ENCODE data around the gene NBEA.

Gene NBEA

DNA sequence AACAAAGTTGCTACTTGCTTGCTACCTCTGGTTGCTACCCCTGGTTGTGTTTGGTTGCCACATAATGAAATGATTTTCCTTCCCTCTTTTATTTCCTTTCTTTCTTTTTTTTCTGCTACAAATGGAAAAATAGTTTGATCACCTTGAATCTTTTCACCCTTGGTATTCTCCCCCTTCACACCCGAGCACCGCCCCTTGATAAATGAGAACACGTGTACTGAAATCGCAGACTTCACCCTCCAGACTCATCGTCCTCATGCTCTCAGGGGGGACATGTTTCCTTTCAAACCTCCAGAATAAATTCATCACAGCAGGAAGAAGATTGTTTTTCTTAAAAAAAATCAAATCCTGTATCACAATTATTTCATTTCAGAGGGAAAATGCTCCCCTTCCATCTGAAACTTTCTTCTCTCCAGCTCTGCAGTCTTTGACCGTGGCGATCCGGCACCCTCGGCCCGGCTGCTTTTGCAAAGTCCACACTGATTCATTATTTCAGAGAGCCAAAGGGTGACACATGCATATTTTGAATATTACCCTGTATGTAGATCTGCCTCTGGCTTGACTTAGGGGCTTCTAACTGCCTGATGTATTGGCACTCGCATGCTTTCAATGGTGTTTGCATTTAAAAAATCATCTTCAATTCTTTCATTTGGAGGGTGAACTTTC, 757.0 kb downstream of the NBEA start:
- DNase-seq (ENCODE audit: low read depth) = peak; percentile 81
- Histone ChIP-seq H3K4me3 (ENCODE audit: low read length) (peak overlapping the region; percentile 69), H3K4me1 (ENCODE audit: control insufficient read depth, insufficient read depth, low read length) (peaks cover 21% of the 10 kb centered on the region), H3K36me3 (ENCODE audit: control insufficient read depth, insufficient read depth, low read length, severe bottlenecking) (no peaks in the 10 kb centered on the region), H3K9ac (ENCODE audit: low read length) (peak overlapping the region; percentile 50), H3K27me3 (replicated peaks; ENCODE audit: control insufficient read depth, insufficient read depth, low read length) (no peaks in the 10 kb centered on the region), H3K9me3 (ENCODE audit: control insufficient read depth, low read length) (peaks cover 8% of the 10 kb centered on the region)

DNA sequence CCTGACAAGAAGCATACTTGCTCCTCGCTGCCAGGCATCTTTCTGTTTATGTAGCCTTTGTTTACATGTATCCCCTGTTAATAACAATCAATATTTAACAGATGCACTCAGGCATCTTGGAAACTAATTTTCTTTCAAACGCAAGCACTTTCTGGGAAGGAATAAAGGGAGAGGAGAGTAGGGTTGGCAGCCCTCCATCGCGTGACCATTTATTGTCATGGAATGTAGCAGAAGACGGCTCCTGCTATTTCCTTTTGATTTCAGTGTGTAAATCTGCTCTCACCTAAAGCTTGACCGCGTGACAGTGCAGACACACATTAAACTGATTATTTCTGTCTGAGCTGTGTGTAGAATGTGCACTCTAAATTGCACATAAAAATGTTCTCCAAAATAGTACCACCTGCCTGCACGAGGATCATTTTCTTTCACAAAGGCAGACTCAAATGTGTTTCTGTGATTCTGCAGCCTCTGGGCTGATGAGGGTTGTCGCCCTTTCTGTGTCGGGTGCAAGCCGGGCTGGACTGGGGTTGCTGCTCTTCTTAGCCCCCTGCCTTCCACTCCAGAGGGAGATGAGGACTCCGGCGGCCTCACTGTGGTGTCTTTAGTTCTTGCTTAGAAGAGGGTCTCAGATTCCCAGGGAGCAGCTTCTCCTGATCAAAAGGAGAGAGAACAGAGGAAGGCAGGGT, 757.9 kb downstream of the NBEA start:
- Histone ChIP-seq H3K27me3 (replicated peaks; ENCODE audit: control insufficient read depth, insufficient read depth, low read length) (no peaks in the 10 kb centered on the region), H3K9ac (ENCODE audit: low read length) (peak overlapping the region; percentile 50), H3K9me3 (ENCODE audit: control insufficient read depth, low read length) (peaks cover 8% of the 10 kb centered on the region), H3K4me1 (ENCODE audit: control insufficient read depth, insufficient read depth, low read length) (peaks cover 21% of the 10 kb centered on the region), H3K4me3 (ENCODE audit: low read length) (peak overlapping the region; percentile 69), H3K36me3 (ENCODE audit: control insufficient read depth, insufficient read depth, low read length, severe bottlenecking) (no peaks in the 10 kb centered on the region)
- DNase-seq (ENCODE audit: low read depth) = peak; percentile 79

DNA sequence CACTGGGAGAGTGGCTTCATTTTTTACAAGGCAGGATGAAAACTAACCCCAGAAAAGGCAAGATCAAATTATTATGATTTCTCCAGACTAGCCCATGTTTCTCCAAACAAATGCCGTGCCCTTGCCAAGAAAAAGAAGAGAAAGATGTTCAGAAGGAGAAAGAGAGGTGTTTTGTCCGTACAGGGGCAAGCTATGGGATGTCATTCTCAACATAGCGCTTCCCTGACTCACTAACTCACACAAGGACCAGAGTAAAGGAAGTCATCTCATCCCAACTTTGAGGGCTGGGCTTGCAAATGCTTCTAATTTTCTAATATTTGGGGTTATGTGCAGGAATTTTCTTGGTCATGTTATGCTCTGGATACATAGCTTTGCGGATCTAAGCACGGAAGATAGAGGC, 758.6 kb downstream of the NBEA start:
- Histone ChIP-seq H3K36me3 (ENCODE audit: control insufficient read depth, insufficient read depth, low read length, severe bottlenecking) (no peaks in the 10 kb centered on the region), H3K9me3 (ENCODE audit: control insufficient read depth, low read length) (peaks cover 8% of the 10 kb centered on the region), H3K27me3 (replicated peaks; ENCODE audit: control insufficient read depth, insufficient read depth, low read length) (no peaks in the 10 kb centered on the region), H3K9ac (ENCODE audit: low read length) (no peak overlapping the region), H3K4me3 (ENCODE audit: low read length) (no peak overlapping the region), H3K4me1 (ENCODE audit: control insufficient read depth, insufficient read depth, low read length) (peaks cover 21% of the 10 kb centered on the region)
- DNase-seq (ENCODE audit: low read depth) = peak; percentile 64

GRCh38 chr13:35702316-35702715, 760.2 kb downstream of the NBEA start:
- no peaks in the 10 kb centered on the region for H3K36me3 ChIP-seq (ENCODE audit: control insufficient read depth, insufficient read depth, low read length, severe bottlenecking)
- peaks cover 8% of the 10 kb centered on the region for H3K9me3 ChIP-seq (ENCODE audit: control insufficient read depth, low read length)
- H3K4me3 ChIP-seq (ENCODE audit: low read length) = no peak overlapping the region
- H3K4me1 ChIP-seq (ENCODE audit: control insufficient read depth, insufficient read depth, low read length) = peaks cover 20% of the 10 kb centered on the region
- no peak for DNase-seq (ENCODE audit: low read depth)
- no peaks in the 10 kb centered on the region for H3K27me3 ChIP-seq (replicated peaks; ENCODE audit: control insufficient read depth, insufficient read depth, low read length)
- no peak overlapping the region for H3K9ac ChIP-seq (ENCODE audit: low read length)

DNA sequence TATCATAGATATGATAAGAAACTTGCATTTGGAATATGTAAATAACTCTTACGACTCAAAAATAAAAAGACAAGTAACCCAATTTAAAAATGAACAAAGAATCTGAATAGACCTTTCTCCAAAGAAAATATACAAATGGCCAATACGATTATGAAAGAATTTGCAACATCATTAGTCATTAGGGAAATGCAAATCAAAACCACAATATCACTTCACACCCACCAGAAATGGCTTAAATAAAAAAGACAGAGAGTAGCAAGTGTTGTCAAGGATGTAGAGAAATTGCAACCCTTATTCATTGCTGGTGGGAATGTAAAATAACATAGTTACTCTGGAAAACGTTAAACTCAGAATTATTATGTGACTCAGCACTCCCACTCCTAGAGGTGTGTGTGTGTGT, 761.0 kb downstream of the NBEA start:
- Histone ChIP-seq H3K27me3 (replicated peaks; ENCODE audit: control insufficient read depth, insufficient read depth, low read length) (no peaks in the 10 kb centered on the region), H3K4me3 (ENCODE audit: low read length) (no peak overlapping the region), H3K9me3 (ENCODE audit: control insufficient read depth, low read length) (peaks cover 8% of the 10 kb centered on the region), H3K9ac (ENCODE audit: low read length) (no peak overlapping the region), H3K4me1 (ENCODE audit: control insufficient read depth, insufficient read depth, low read length) (peaks cover 15% of the 10 kb centered on the region), H3K36me3 (ENCODE audit: control insufficient read depth, insufficient read depth, low read length, severe bottlenecking) (no peaks in the 10 kb centered on the region)
- no peak for DNase-seq (ENCODE audit: low read depth)

- H3K4me1 ChIP-seq (ENCODE audit: control insufficient read depth, insufficient read depth, low read length) = peaks cover 10% of the 10 kb centered on the region
- no peak overlapping the region for H3K4me3 ChIP-seq (ENCODE audit: low read length)
- H3K9ac ChIP-seq (ENCODE audit: low read length) = no peak overlapping the region
- no peaks in the 10 kb centered on the region for H3K36me3 ChIP-seq (ENCODE audit: control insufficient read depth, insufficient read depth, low read length, severe bottlenecking)
- peaks cover 8% of the 10 kb centered on the region for H3K9me3 ChIP-seq (ENCODE audit: control insufficient read depth, low read length)
- no peaks in the 10 kb centered on the region for H3K27me3 ChIP-seq (replicated peaks; ENCODE audit: control insufficient read depth, insufficient read depth, low read length)
- no peak for DNase-seq (ENCODE audit: low read depth)
These were observed 762.3 kb downstream of the NBEA start for GRCh38 chr13:35704331-35704730.

DNA sequence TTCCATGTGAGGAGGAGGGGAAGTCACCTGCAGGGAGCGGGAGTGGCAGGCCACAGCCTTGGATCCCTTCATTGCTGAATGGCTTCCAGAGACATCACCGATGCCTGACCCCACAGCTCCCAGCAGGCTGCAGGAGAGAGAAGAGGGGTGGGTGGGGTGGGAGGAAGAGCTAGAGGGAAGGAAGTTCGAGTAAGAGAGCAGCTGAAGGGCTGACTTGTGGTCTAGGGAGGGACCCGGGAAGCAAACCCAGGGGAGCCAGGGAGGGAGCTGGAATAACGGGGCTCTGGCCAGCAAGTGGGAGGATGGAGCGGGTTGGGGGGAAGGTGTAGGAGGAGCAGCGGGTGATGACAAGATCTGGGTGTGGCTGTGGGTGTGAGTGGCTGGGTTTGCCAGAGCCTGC, 764.2 kb downstream of the NBEA start:
- Histone ChIP-seq H3K4me1 (ENCODE audit: control insufficient read depth, insufficient read depth, low read length) (no peaks in the 10 kb centered on the region), H3K27me3 (replicated peaks; ENCODE audit: control insufficient read depth, insufficient read depth, low read length) (no peaks in the 10 kb centered on the region), H3K36me3 (ENCODE audit: control insufficient read depth, insufficient read depth, low read length, severe bottlenecking) (no peaks in the 10 kb centered on the region), H3K9ac (ENCODE audit: low read length) (no peak overlapping the region), H3K9me3 (ENCODE audit: control insufficient read depth, low read length) (peaks cover 8% of the 10 kb centered on the region), H3K4me3 (ENCODE audit: low read length) (no peak overlapping the region)
- no peak for DNase-seq (ENCODE audit: low read depth)

DNA sequence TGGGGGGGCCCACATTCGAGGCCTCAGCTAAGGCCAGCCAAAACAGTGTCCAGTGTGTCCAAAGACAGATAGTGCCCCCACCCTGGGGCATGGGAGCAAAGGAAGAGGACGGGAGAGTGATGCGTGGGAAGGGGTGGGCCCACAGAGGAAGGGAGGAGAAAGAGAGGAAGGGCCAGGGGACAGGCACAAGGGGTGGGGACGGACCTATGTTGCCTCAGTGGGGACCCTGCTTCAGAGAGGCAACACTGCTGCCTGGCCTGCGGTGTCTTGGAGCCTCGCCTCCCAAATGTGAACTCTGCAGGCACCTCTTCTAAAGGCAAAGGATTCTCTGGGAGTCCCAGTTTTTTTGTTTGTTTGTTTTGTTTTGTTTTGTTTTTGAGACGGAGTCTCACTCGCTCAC, 764.7 kb downstream of the NBEA start:
- DNase-seq (ENCODE audit: low read depth) = no peak
- H3K27me3 ChIP-seq (replicated peaks; ENCODE audit: control insufficient read depth, insufficient read depth, low read length) = no peaks in the 10 kb centered on the region
- H3K4me1 ChIP-seq (ENCODE audit: control insufficient read depth, insufficient read depth, low read length) = no peaks in the 10 kb centered on the region
- no peaks in the 10 kb centered on the region for H3K36me3 ChIP-seq (ENCODE audit: control insufficient read depth, insufficient read depth, low read length, severe bottlenecking)
- H3K9me3 ChIP-seq (ENCODE audit: control insufficient read depth, low read length) = peaks cover 8% of the 10 kb centered on the region
- no peak overlapping the region for H3K9ac ChIP-seq (ENCODE audit: low read length)
- H3K4me3 ChIP-seq (ENCODE audit: low read length) = no peak overlapping the region

- Histone ChIP-seq H3K27me3 (replicated peaks; ENCODE audit: control insufficient read depth, insufficient read depth, low read length) (no peaks in the 10 kb centered on the region), H3K9me3 (ENCODE audit: control insufficient read depth, low read length) (no peaks in the 10 kb centered on the region), H3K4me3 (ENCODE audit: low read length) (no peak overlapping the region), H3K9ac (ENCODE audit: low read length) (no peak overlapping the region), H3K4me1 (ENCODE audit: control insufficient read depth, insufficient read depth, low read length) (peaks cover 15% of the 10 kb centered on the region), H3K36me3 (ENCODE audit: control insufficient read depth, insufficient read depth, low read length, severe bottlenecking) (no peaks in the 10 kb centered on the region)
- no peak for DNase-seq (ENCODE audit: low read depth)
These were observed 769.8 kb downstream of the NBEA start for GRCh38 chr13:35711909-35712308.

DNA sequence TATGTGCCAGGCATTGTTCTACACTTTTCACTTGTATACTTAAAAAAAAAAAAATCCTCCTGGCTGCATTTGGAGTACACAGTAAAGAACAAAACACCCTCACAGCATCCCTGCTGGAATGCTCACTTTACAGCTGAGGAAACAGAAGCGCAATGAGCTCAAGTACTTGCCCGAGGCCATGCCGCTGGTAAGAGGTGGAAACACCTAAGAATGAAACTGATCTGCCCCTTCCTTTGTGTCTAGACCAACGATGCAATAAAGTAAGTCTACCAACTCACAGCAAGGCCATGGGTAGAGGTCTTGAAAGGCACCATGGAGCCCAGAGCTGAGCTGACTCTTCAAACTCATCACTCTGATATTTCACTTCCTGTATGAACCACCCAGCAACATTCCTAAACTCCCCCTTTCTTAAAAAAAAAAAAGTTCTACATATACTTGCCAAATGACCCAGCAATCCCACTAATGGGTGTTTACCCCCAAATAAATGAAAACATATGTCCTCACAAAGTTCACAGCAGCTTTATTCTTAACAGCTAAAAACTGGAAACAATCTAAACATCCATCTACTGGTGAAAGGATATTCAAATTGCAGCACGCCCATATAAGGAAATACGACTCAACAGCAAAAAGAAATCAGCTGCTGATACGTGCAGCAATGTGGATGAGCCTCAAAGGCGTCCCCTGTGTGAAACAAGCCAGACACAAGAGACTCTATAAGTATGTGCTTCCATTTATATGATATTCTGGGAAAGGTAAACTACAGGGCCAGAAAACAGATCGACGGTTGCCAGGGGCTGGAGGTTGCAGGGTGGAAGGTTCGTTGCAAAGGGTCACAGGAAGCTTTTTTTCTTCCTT, 771.1 kb downstream of the NBEA start:
- peak; percentile 88 for DNase-seq (ENCODE audit: low read depth)

DNA sequence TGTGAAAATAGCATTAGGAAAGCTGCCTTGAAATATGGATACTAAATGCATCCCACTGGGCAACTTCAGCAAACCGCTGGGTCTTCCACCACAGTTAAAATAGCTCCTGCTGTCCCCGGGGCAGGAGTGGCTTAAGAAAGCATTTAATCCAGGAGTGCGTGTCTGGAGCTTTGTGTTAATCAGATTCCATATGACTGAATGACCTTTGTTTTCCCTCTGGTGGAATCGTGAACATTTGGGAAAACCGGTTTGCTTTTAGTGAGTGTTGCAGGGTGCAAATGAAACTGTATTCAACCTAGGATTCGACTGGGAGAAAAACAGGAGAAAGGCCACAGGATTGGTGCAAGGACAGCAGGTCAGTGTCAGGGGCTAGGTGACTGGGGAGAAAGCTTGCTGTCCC, 772.1 kb downstream of the NBEA start:
- Histone ChIP-seq H3K4me1 (ENCODE audit: control insufficient read depth, insufficient read depth, low read length) (peaks cover 15% of the 10 kb centered on the region), H3K4me3 (ENCODE audit: low read length) (no peak overlapping the region), H3K9ac (ENCODE audit: low read length) (no peak overlapping the region), H3K9me3 (ENCODE audit: control insufficient read depth, low read length) (no peaks in the 10 kb centered on the region), H3K27me3 (replicated peaks; ENCODE audit: control insufficient read depth, insufficient read depth, low read length) (no peaks in the 10 kb centered on the region), H3K36me3 (ENCODE audit: control insufficient read depth, insufficient read depth, low read length, severe bottlenecking) (no peaks in the 10 kb centered on the region)
- DNase-seq (ENCODE audit: low read depth) = peak; percentile 75

More for the DNA sequence above, 771.1 kb downstream of the NBEA start:
- H3K4me3 ChIP-seq (ENCODE audit: low read length) = no peak overlapping the region
- no peak overlapping the region for H3K9ac ChIP-seq (ENCODE audit: low read length)
- H3K27me3 ChIP-seq (replicated peaks; ENCODE audit: control insufficient read depth, insufficient read depth, low read length) = no peaks in the 10 kb centered on the region
- H3K4me1 ChIP-seq (ENCODE audit: control insufficient read depth, insufficient read depth, low read length) = peaks cover 15% of the 10 kb centered on the region
- H3K9me3 ChIP-seq (ENCODE audit: control insufficient read depth, low read length) = no peaks in the 10 kb centered on the region
- H3K36me3 ChIP-seq (ENCODE audit: control insufficient read depth, insufficient read depth, low read length, severe bottlenecking) = no peaks in the 10 kb centered on the region
